GM18498 (cell line): ENCODE measurements around the gene AMIGO3.
"Not testable (repeated sequence)": the region's sequence is repeated elsewhere in the genome, so short reads cannot be mapped to it uniquely, and the experiment has no call there.

ENCODE experiments used
- ATAC-seq: cut with Tn5 transposase; IDR thresholded peaks from one replicate; pipeline ENCODE4 v1.9.1; 2021; ENCODE audit warnings: mild to moderate bottlenecking, moderate library complexity; ENCODE audit not compliant: unreplicated experiment

Gene AMIGO3

GRCh38 chr3:49712631-49713317, 6.7 kb downstream of the AMIGO3 start:
- ATAC-seq = no peak

- no peak for ATAC-seq
These were observed 7.3 kb downstream of the AMIGO3 start for GRCh38 chr3:49712166-49712565.

GRCh38 chr3:49711489-49711888, 8.0 kb downstream of the AMIGO3 start:
- no peak for ATAC-seq

GRCh38 chr3:49709852-49710251, 9.6 kb downstream of the AMIGO3 start:
- ATAC-seq = no peak

GRCh38 chr3:49707113-49707480, 12.4 kb downstream of the AMIGO3 start:
- no peak for ATAC-seq

GRCh38 chr3:49706456-49707112, 12.9 kb downstream of the AMIGO3 start:
- ATAC-seq = no peak

GRCh38 chr3:49705390-49705960, 14.0 kb downstream of the AMIGO3 start:
- no peak for ATAC-seq

- no peak for ATAC-seq
These were observed 14.9 kb downstream of the AMIGO3 start for GRCh38 chr3:49704629-49705028.

- no peak for ATAC-seq
These were observed 15.5 kb downstream of the AMIGO3 start for GRCh38 chr3:49703956-49704355.

- ATAC-seq = peak; percentile 67
These were observed 16.0 kb downstream of the AMIGO3 start for GRCh38 chr3:49703443-49703927.

GRCh38 chr3:49702672-49703071, 16.8 kb downstream of the AMIGO3 start:
- no peak for ATAC-seq

GRCh38 chr3:49701388-49702077, 18.0 kb downstream of the AMIGO3 start:
- no peak for ATAC-seq

GRCh38 chr3:49700453-49701128, 18.9 kb downstream of the AMIGO3 start:
- no peak for ATAC-seq

- ATAC-seq = no peak
These were observed 19.5 kb downstream of the AMIGO3 start for GRCh38 chr3:49700014-49700413.

- no peak for ATAC-seq
These were observed 20.1 kb downstream of the AMIGO3 start for GRCh38 chr3:49699281-49699979.

GRCh38 chr3:49695350-49696015, 24.0 kb downstream of the AMIGO3 start:
- ATAC-seq = not testable (repeated sequence)

- ATAC-seq = not testable (repeated sequence)
These were observed 24.9 kb downstream of the AMIGO3 start for GRCh38 chr3:49694409-49695070.

- not testable (repeated sequence) for ATAC-seq
These were observed 28.0 kb downstream of the AMIGO3 start for GRCh38 chr3:49691481-49691880.

- not testable (repeated sequence) for ATAC-seq
These were observed 28.6 kb downstream of the AMIGO3 start for GRCh38 chr3:49690856-49691255.
